GM12878 (cell line): Measurements from ENCODE around the gene AURKA. TPM values are rescaled to one million over a fixed set of nuclear protein-coding genes. Genes with fewer than 3 reads are reported as not detected.

Experiments
- ASH2L ChIP-seq: fragments of 300-600, 200-600 bp; sonication (generic); IDR thresholded peaks from 2 replicates; pipeline ENCODE4 v1.6.1; 2017; ENCODE audit warnings: low read depth, mild to moderate bottlenecking, borderline replicate concordance
- ATF7 ChIP-seq: fragments of 450-650 bp; IDR thresholded peaks from 2 replicates; pipeline ENCODE4 v1.6.1; 2016; ENCODE audit warnings: low read depth, mild to moderate bottlenecking
- BCL11A ChIP-seq: IDR thresholded peaks from 2 replicates; pipeline ENCODE4 v1.6.1; 2011; ENCODE audit warnings: low read depth, low read length
- CHD4 ChIP-seq: fragments of 200-600 bp; sonication (generic); IDR thresholded peaks from 2 replicates; pipeline ENCODE4 v1.6.1; 2016; ENCODE audit warnings: mild to moderate bottlenecking
- DPF2 ChIP-seq: fragments of 450-650 bp; IDR thresholded peaks from 2 replicates; pipeline ENCODE4 v1.6.1; 2017; ENCODE audit warnings: mild to moderate bottlenecking
- EZH2 ChIP-seq: IDR thresholded peaks from 2 replicates; pipeline ENCODE4 v1.6.1; 2012; ENCODE audit warnings: low read depth, mild to moderate bottlenecking, control low read depth, inconsistent platforms, low read length, borderline replicate concordance; ENCODE audit not compliant: control insufficient read depth
- FOXM1 ChIP-seq: IDR thresholded peaks from 2 replicates; pipeline ENCODE4 v1.6.1; 2012; ENCODE audit warnings: low read depth, mild to moderate bottlenecking, inconsistent platforms, low read length, moderate library complexity
- GABPA ChIP-seq: IDR thresholded peaks from 2 replicates; pipeline ENCODE4 v1.6.1; 2014; ENCODE audit warnings: antibody characterized with exemption, low read depth, mild to moderate bottlenecking, inconsistent platforms
- GATAD2B ChIP-seq: fragments of 450-650 bp; conservative IDR thresholded peaks from 2 replicates; pipeline ENCODE4 v1.6.1; 2017; ENCODE audit warnings: low read depth, mild to moderate bottlenecking, moderate library complexity
- IKZF2 ChIP-seq, 2 experiments: fragments of 450-650 bp; IDR thresholded peaks; 2 replicates each; pipeline ENCODE4 v1.6.1; 2017; ENCODE audit warnings: mild to moderate bottlenecking in 2 of 2, moderate library complexity in 2 of 2
- KLF5 ChIP-seq: fragments of 450-650 bp; IDR thresholded peaks from 2 replicates; pipeline ENCODE4 v1.6.1; 2014; ENCODE audit warnings: mild to moderate bottlenecking; ENCODE audit not compliant: partially characterized antibody
- NFYA ChIP-seq: IDR thresholded peaks from 2 replicates; pipeline ENCODE4 v1.6.1; 2011; ENCODE audit warnings: low read depth, mild to moderate bottlenecking, low read length, improper control_type of control experiment, borderline replicate concordance
- RAD21 ChIP-seq: IDR thresholded peaks from 2 replicates; pipeline ENCODE4 v1.6.1; 2011; ENCODE audit warnings: mild to moderate bottlenecking, low read depth, low read length, moderate library complexity; ENCODE audit not compliant: insufficient read depth
- RCOR1 ChIP-seq: conservative IDR thresholded peaks from 2 replicates; pipeline ENCODE4 v1.6.1; 2012; ENCODE audit warnings: low read depth, low read length, improper control_type of control experiment
- RELA ChIP-seq: fragments of 450-650 bp; IDR thresholded peaks from 2 replicates; pipeline ENCODE4 v1.8.0; 2014; ENCODE audit warnings: borderline replicate concordance; ENCODE audit not compliant: partially characterized antibody
- RFX5 ChIP-seq: IDR thresholded peaks from 2 replicates; pipeline ENCODE4 v1.6.1; 2011; ENCODE audit warnings: low read depth, low read length, improper control_type of control experiment
- SMAD1 ChIP-seq: fragments of 450-650 bp; IDR thresholded peaks from 2 replicates; pipeline ENCODE4 v1.6.1; 2018; ENCODE audit warnings: mild to moderate bottlenecking, low read depth; ENCODE audit not compliant: partially characterized antibody
- SMARCA5 ChIP-seq: fragments of 450-650 bp; IDR thresholded peaks from 2 replicates; pipeline ENCODE4 v1.6.1; 2017; ENCODE audit warnings: mild to moderate bottlenecking
- STAT3 ChIP-seq: IDR thresholded peaks from 2 replicates; pipeline ENCODE4 v1.6.1; 2011; ENCODE audit warnings: low read depth, low read length, improper control_type of control experiment
- TCF7 ChIP-seq: IDR thresholded peaks from 2 replicates; pipeline ENCODE4 v1.6.1; 2014; ENCODE audit warnings: antibody characterized with exemption, borderline replicate concordance
- USF1 ChIP-seq: IDR thresholded peaks from 2 replicates; pipeline ENCODE4 v1.6.1; 2011; ENCODE audit warnings: borderline replicate concordance, low read depth, mild to moderate bottlenecking, moderate library complexity, mixed read lengths, low read length; ENCODE audit not compliant: insufficient read depth; ENCODE audit errors: extremely low read length
- YBX1 ChIP-seq: fragments of 450-650 bp; IDR thresholded peaks from 2 replicates; pipeline ENCODE4 v1.6.1; 2016; ENCODE audit warnings: antibody characterized with exemption
- ZNF384 ChIP-seq: IDR thresholded peaks from 2 replicates; pipeline ENCODE4 v1.6.1; 2012; ENCODE audit warnings: low read depth, mild to moderate bottlenecking, low read length, improper control_type of control experiment, borderline replicate concordance
- polyA plus RNA-seq, 11 experiments: library from polyadenylated mRNA; depleted of rRNA in 4 of 11; unstranded in 6 of 11; stranded (reverse) in 5 of 11; fragments of >200 nt; fragmentation: Nextera tagmentation in 4 of 11; fragmentation: Illumina TruSeq in 1 of 11; extraction: Ambion mirVana in 4 of 11; extraction: Trizol in 1 of 11; gene quantifications; 1 replicate in 1 of 11; 2 replicates in 10 of 11; pipeline versions ENCODE4 v1.2.1 to v1.2.3, GENCODE V29; 2011 to 2016; ENCODE audit warnings: inconsistent platforms in 2 of 11, missing spikeins in 2 of 11, low read depth in 1 of 11
- total RNA-seq, 4 experiments: library from RNA; depleted of rRNA in 3 of 4; stranded (reverse); fragments of >200 nt in 3 of 4; fragmentation: Illumina TruSeq in 1 of 4; extraction: Trizol in 1 of 4; gene quantifications; 2 replicates each; pipeline versions ENCODE4 v1.2.1 to v1.2.3, GENCODE V29; 2013 to 2021
- TF ChIP-seq, protein P1 (sequence below): fragments of 450-650 bp; IDR thresholded peaks from 2 replicates; pipeline ENCODE4 v1.6.1; 2017; ENCODE audit warnings: mild to moderate bottlenecking, moderate library complexity
- TF ChIP-seq, protein P2 (sequence below): fragments of 450-650 bp; IDR thresholded peaks from 2 replicates; pipeline ENCODE4 v1.6.1; 2017; ENCODE audit warnings: mild to moderate bottlenecking

Gene AURKA
- total and polyA plus RNA-seq, 10 of the 15 experiments (the other 5 are each of a cell fraction or from before 2014, with no cell fraction given): 57.3 to 122 (median 73.4) TPM

GRCh38 chr20:56392132-56392880 lies at the start of gene AURKA, which contains the start of gene CSTF1 (continued):
- TF ChIP-seq, protein P1, sequence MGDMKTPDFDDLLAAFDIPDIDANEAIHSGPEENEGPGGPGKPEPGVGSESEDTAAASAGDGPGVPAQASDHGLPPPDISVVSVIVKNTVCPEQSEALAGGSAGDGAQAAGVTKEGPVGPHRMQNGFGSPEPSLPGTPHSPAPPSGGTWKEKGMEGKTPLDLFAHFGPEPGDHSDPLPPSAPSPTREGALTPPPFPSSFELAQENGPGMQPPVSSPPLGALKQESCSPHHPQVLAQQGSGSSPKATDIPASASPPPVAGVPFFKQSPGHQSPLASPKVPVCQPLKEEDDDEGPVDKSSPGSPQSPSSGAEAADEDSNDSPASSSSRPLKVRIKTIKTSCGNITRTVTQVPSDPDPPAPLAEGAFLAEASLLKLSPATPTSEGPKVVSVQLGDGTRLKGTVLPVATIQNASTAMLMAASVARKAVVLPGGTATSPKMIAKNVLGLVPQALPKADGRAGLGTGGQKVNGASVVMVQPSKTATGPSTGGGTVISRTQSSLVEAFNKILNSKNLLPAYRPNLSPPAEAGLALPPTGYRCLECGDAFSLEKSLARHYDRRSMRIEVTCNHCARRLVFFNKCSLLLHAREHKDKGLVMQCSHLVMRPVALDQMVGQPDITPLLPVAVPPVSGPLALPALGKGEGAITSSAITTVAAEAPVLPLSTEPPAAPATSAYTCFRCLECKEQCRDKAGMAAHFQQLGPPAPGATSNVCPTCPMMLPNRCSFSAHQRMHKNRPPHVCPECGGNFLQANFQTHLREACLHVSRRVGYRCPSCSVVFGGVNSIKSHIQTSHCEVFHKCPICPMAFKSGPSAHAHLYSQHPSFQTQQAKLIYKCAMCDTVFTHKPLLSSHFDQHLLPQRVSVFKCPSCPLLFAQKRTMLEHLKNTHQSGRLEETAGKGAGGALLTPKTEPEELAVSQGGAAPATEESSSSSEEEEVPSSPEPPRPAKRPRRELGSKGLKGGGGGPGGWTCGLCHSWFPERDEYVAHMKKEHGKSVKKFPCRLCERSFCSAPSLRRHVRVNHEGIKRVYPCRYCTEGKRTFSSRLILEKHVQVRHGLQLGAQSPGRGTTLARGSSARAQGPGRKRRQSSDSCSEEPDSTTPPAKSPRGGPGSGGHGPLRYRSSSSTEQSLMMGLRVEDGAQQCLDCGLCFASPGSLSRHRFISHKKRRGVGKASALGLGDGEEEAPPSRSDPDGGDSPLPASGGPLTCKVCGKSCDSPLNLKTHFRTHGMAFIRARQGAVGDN: 0 out of 2 replicates have a peak, but pooled peaks have one; percentile 40
- no peak for TF ChIP-seq RAD21
- TF ChIP-seq CHD4: no peak
- peak; percentile 18; the same call in 1 of the 2 replicates for TF ChIP-seq DPF2
- 0 out of 2 replicates have a peak, but pooled peaks have one; percentile 89 for TF ChIP-seq SMARCA5
- TF ChIP-seq EZH2: no peak
- TF ChIP-seq ATF7: peak; percentile 83
- TF ChIP-seq TCF7: no peak
- no peak for TF ChIP-seq YBX1
- TF ChIP-seq KLF5: no peak
- TF ChIP-seq, protein P2, sequence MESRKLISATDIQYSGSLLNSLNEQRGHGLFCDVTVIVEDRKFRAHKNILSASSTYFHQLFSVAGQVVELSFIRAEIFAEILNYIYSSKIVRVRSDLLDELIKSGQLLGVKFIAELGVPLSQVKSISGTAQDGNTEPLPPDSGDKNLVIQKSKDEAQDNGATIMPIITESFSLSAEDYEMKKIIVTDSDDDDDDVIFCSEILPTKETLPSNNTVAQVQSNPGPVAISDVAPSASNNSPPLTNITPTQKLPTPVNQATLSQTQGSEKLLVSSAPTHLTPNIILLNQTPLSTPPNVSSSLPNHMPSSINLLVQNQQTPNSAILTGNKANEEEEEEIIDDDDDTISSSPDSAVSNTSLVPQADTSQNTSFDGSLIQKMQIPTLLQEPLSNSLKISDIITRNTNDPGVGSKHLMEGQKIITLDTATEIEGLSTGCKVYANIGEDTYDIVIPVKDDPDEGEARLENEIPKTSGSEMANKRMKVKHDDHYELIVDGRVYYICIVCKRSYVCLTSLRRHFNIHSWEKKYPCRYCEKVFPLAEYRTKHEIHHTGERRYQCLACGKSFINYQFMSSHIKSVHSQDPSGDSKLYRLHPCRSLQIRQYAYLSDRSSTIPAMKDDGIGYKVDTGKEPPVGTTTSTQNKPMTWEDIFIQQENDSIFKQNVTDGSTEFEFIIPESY: no peak
- TF ChIP-seq RFX5: peak; percentile 77
- TF ChIP-seq STAT3: no peak
- TF ChIP-seq GABPA: no peak
- TF ChIP-seq FOXM1: peak; percentile 66; the same call in 1 of the 2 replicates
- TF ChIP-seq IKZF2 (IDR thresholded peaks at IDR 0.05): peak; percentile 81
- TF ChIP-seq SMAD1: no peak
- no peak for TF ChIP-seq ASH2L
- no peak for TF ChIP-seq USF1
- no peak for TF ChIP-seq ZNF384
- TF ChIP-seq NFYA: no peak; the same call in 1 of the 2 replicates
- no peak for TF ChIP-seq BCL11A
- TF ChIP-seq RCOR1: no peak
- 0 out of 2 replicates have a peak, but pooled peaks have one; percentile 64 for TF ChIP-seq GATAD2B
- peak; percentile 92 for TF ChIP-seq RELA
